GM12878 (cell line): ENCODE measurements around the gene AIFM3. TPM values are rescaled to one million over a fixed set of nuclear protein-coding genes. Genes with fewer than 3 reads are reported as not detected.
"Not testable (repeated sequence)": the region's sequence is repeated elsewhere in the genome, so short reads cannot be mapped to it uniquely, and the experiment has no call there.

Experiments used
- ATAC-seq: fragments of 200-7000 bp; cut with Tn5 transposase; 3 replicates; pipeline ENCODE4 v1.9.1; 2020; ENCODE audit warnings: mild to moderate bottlenecking, moderate library complexity
- BruUV-seq: library from RNA; stranded (reverse); fragments of 400-500 nt; replicated peaks from 2 replicates; lab custom pipeline; 2021; lab: Mats Ljungman, UMichigan
- CTCF ChIA-PET: fragments of 300-600 bp; sonication (Branson Sonifier 250); formaldehyde crosslinking; extraction: SDS; loops from one replicate; lab custom pipeline; 2021; ENCODE audit warnings: inconsistent platforms; lab: Yijun Ruan, JAX
- POLR2A ChIA-PET: fragments of 350-600 bp; formaldehyde crosslinking; extraction: SDS; loops from one replicate; lab custom pipeline; 2021; ENCODE audit warnings: inconsistent platforms; lab: Charles Lee
- RAD21 ChIA-PET: fragments of 300-600 bp; sonication (Branson Sonifier 250); formaldehyde crosslinking; loops from one replicate; lab custom pipeline; 2023; ENCODE audit warnings: antibody characterized with exemption; ENCODE audit not compliant: unreplicated experiment; lab: Charles Lee
- SMC1A ChIA-PET: fragments of 300-600 bp; sonication (Branson Sonifier 250); formaldehyde crosslinking; loops from one replicate; lab custom pipeline; 2023; ENCODE audit not compliant: unreplicated experiment, uncharacterized antibody; lab: Charles Lee
- DNase-seq: peaks from one replicate; pipeline ENCODE4 v3.0.0-alpha.2; 2011; ENCODE audit warnings: low read depth, low spot score
- FAIRE-seq: peaks from 3 replicates; lab custom pipeline; 2011; peaks lifted over from hg19 to GRCh38; lab: Jason Lieb, UNC
- H2AFZ ChIP-seq: 2 replicates; pipeline ENCODE4 v1.6.0; 2011; ENCODE audit warnings: low read depth, low read length, control low read depth; ENCODE audit not compliant: control insufficient read depth
- H3K27ac ChIP-seq: 2 replicates; pipeline ENCODE4 v1.5.1; 2011; ENCODE audit warnings: control low read depth; ENCODE audit not compliant: control insufficient read depth, insufficient read depth
- H3K27me3 ChIP-seq, 2 experiments: replicated peaks in 1 of 2; 2 replicates each; pipeline versions ENCODE4 v1.6.0 to v1.6.1; 2011; ENCODE audit warnings: low read length in 1 of 2; ENCODE audit not compliant: control insufficient read depth in 2 of 2, insufficient read depth in 2 of 2
- H3K36me3 ChIP-seq, 2 experiments: 2 replicates each; pipeline ENCODE4 v1.5.1; 2011; ENCODE audit warnings: low read length in 1 of 2; ENCODE audit not compliant: control insufficient read depth in 2 of 2, insufficient read depth in 2 of 2
- H3K4me1 ChIP-seq: 2 replicates; pipeline ENCODE4 v1.6.1; 2011; ENCODE audit warnings: mild to moderate bottlenecking, low read length, moderate library complexity, mixed read lengths; ENCODE audit not compliant: control insufficient read depth, insufficient read depth
- H3K4me2 ChIP-seq: 2 replicates; pipeline ENCODE4 v1.6.0; 2011; ENCODE audit warnings: control low read depth; ENCODE audit not compliant: control insufficient read depth, insufficient read depth
- H3K4me3 ChIP-seq: fragments of 200-600 bp; sonication (generic); 2 replicates; pipeline ENCODE4 v1.5.1; 2016
- H3K79me2 ChIP-seq: 2 replicates; pipeline ENCODE4 v1.6.0; 2011; ENCODE audit warnings: low read length; ENCODE audit not compliant: control insufficient read depth, insufficient read depth
- H3K9ac ChIP-seq: 2 replicates; pipeline ENCODE4 v1.8.0; 2011; ENCODE audit warnings: low read length, control low read depth, mixed read lengths; ENCODE audit not compliant: control insufficient read depth, insufficient read depth
- H3K9me3 ChIP-seq: replicated peaks from 3 replicates; pipeline ENCODE4 v1.5.1; 2011; ENCODE audit warnings: mild to moderate bottlenecking, low read length; ENCODE audit not compliant: control insufficient read depth, insufficient read depth
- H4K20me1 ChIP-seq: 2 replicates; pipeline ENCODE4 v1.6.0; 2011; ENCODE audit not compliant: control insufficient read depth, insufficient read depth
- CHD4 ChIP-seq: fragments of 200-600 bp; sonication (generic); IDR thresholded peaks from 2 replicates; pipeline ENCODE4 v1.6.1; 2016; ENCODE audit warnings: mild to moderate bottlenecking
- FOXK2 ChIP-seq: fragments of 450-650 bp; IDR thresholded peaks from 2 replicates; pipeline ENCODE4 v1.6.1; 2017; ENCODE audit warnings: mild to moderate bottlenecking, moderate library complexity
- FOXM1 ChIP-seq: IDR thresholded peaks from 2 replicates; pipeline ENCODE4 v1.6.1; 2012; ENCODE audit warnings: low read depth, mild to moderate bottlenecking, inconsistent platforms, low read length, moderate library complexity
- IRF3 ChIP-seq: fragments of 450-650 bp; IDR thresholded peaks from 2 replicates; pipeline ENCODE4 v1.6.1; 2014; ENCODE audit warnings: mild to moderate bottlenecking
- JUND ChIP-seq: IDR thresholded peaks from 2 replicates; pipeline ENCODE4 v1.6.1; 2012; ENCODE audit warnings: low read depth, mild to moderate bottlenecking, low read length, improper control_type of control experiment, moderate library complexity
- MEF2B ChIP-seq: fragments of 450-650 bp; IDR thresholded peaks from 2 replicates; pipeline ENCODE4 v1.6.1; 2018; ENCODE audit warnings: mild to moderate bottlenecking, moderate library complexity; ENCODE audit not compliant: partially characterized antibody, poor library complexity, severe bottlenecking
- NFYB ChIP-seq: IDR thresholded peaks from 2 replicates; pipeline ENCODE4 v1.6.1; 2011; ENCODE audit warnings: low read depth, mild to moderate bottlenecking, low read length, improper control_type of control experiment, moderate library complexity; ENCODE audit not compliant: insufficient read depth
- PAX8 ChIP-seq: fragments of 450-650 bp; IDR thresholded peaks from 2 replicates; pipeline ENCODE4 v1.6.1; 2017; ENCODE audit warnings: mild to moderate bottlenecking, moderate library complexity
- RBBP5 ChIP-seq: fragments of 200-600 bp; sonication (generic); conservative IDR thresholded peaks from 2 replicates; pipeline ENCODE4 v1.6.1; 2016
- STAT1 ChIP-seq: fragments of 450-650 bp; conservative IDR thresholded peaks from 2 replicates; pipeline ENCODE4 v1.6.1; 2014; ENCODE audit warnings: antibody characterized with exemption, mild to moderate bottlenecking
- TARDBP ChIP-seq: IDR thresholded peaks from 2 replicates; pipeline ENCODE4 v1.6.1; 2016; ENCODE audit warnings: borderline replicate concordance
- TCF3 ChIP-seq: IDR thresholded peaks from 2 replicates; pipeline ENCODE4 v1.6.1; 2012; ENCODE audit warnings: low read depth, mild to moderate bottlenecking, low read length, borderline replicate concordance; ENCODE audit not compliant: insufficient read depth
- ZBED1 ChIP-seq: IDR thresholded peaks from 2 replicates; pipeline ENCODE4 v1.6.1; 2016; ENCODE audit warnings: borderline replicate concordance
- WGBS: methylation state at CpG from one replicate; pipeline ENCODE4 v1.1.6; 2016; ENCODE audit warnings: low lambda C conversion rate; ENCODE audit not compliant: insufficient replicate concordance, insufficient coverage; ENCODE audit errors: missing lambda C conversion rate; 5-methylcytosine and 5-hydroxymethylcytosine counted together
- in situ Hi-C: fragments of 300-500 bp; cut with MboI; formaldehyde crosslinking; loops from 9 replicates; pipeline ENCODE4 v1.14.3; 2018; ENCODE audit warnings: mixed read lengths
- intact Hi-C: fragments of 100-400 bp; cut with micrococcal nuclease; formaldehyde crosslinking; loops from one replicate; pipeline ENCODE4 v1.14.2; 2022; ENCODE audit not compliant: unreplicated experiment
- polyA plus RNA-seq, 11 experiments: library from polyadenylated mRNA; depleted of rRNA in 4 of 11; unstranded in 6 of 11; stranded (reverse) in 5 of 11; fragments of >200 nt; fragmentation: Nextera tagmentation in 4 of 11; fragmentation: Illumina TruSeq in 1 of 11; extraction: Ambion mirVana in 4 of 11; extraction: Trizol in 1 of 11; gene quantifications; 1 replicate in 1 of 11; 2 replicates in 10 of 11; pipeline versions ENCODE4 v1.2.1 to v1.2.3, GENCODE V29; 2011 to 2016; ENCODE audit warnings: inconsistent platforms in 2 of 11, missing spikeins in 2 of 11, low read depth in 1 of 11
- total RNA-seq, 4 experiments: library from RNA; depleted of rRNA in 3 of 4; stranded (reverse); fragments of >200 nt in 3 of 4; fragmentation: Illumina TruSeq in 1 of 4; extraction: Trizol in 1 of 4; gene quantifications; 2 replicates each; pipeline versions ENCODE4 v1.2.1 to v1.2.3, GENCODE V29; 2013 to 2021

AIFM3 gene
- total and polyA plus RNA-seq, 10 of the 15 experiments (the other 5 are each of a cell fraction or from before 2014, with no cell fraction given), result 0.06 to 0.34 (median 0.21) TPM; not detected in 6

- TF ChIP-seq FOXM1 (no peak), CHD4 (no peak)
- TF ChIP-seq, all 136 proteins: peak for 0
Observed at GRCh38 chr22:20930004-20930403, 37.1 kb upstream of the AIFM3 start (continued).

- POLR2A ChIA-PET, result interaction anchor here (0.9 kb wide), 1 partner anchor 8 kb away, joined by 3 read pairs; no protein-coding TSS in a partner anchor
Observed at GRCh38 chr22:20930435-20930834, 36.6 kb upstream of the AIFM3 start.

GRCh38 chr22:20931126-20931654, 35.9 kb upstream of the AIFM3 start:
- ATAC-seq (no peak), FAIRE-seq (no peak), DNase-seq (no peak)
- WGBS, result 61% methylated on average over 4 of the region's 4 CpGs
- H3K27me3 ChIP-seq, result no peaks in the 10 kb centered on the region
- CTCF ChIA-PET, result interaction anchor here (0.9 kb wide), 1 partner anchor 11 kb away, joined by 3 read pairs; no protein-coding TSS in a partner anchor
- no peak overlapping the region for H3K4me2 ChIP-seq
- H3K4me1 ChIP-seq, result peaks cover 3% of the 10 kb centered on the region
- no peaks in the 10 kb centered on the region; the same call in 2 of the 3 replicates for H3K9me3 ChIP-seq
- intact Hi-C loops (no loop called here), in situ Hi-C loops (no loop called here)
- TF ChIP-seq MEF2B (no peak), PAX8 (no peak), TARDBP (no peak), STAT1 (no peak), TCF3 (no peak), JUND (no peak), IRF3 (no peak), RBBP5 (no peak), ZBED1 (no peak), NFYB (no peak), FOXK2 (no peak)
- H3K27ac ChIP-seq, result no peak overlapping the region
- POLR2A ChIA-PET, result interaction anchor here (0.9 kb wide), 1 partner anchor 9 kb away, joined by 3 read pairs; no protein-coding TSS in a partner anchor
- no TSS peak for BruUV-seq
- SMC1A ChIA-PET, result no interaction called here
- no peak overlapping the region for H2AFZ ChIP-seq
- RAD21 ChIA-PET, result no interaction called here
- H3K9ac ChIP-seq, result no peak overlapping the region
- peaks cover 3% of the 10 kb centered on the region for H4K20me1 ChIP-seq
- no peak overlapping the region for H3K4me3 ChIP-seq
- H3K79me2 ChIP-seq, result peaks cover 77% of the 10 kb centered on the region
- peaks cover 7 to 16% of the 10 kb centered on the region in 2 experiments; a peak in 3 of 4 replicates for H3K36me3 ChIP-seq

More at GRCh38 chr22:20930435-20930834, 36.6 kb upstream of the AIFM3 start:
- H3K4me3 ChIP-seq, in situ Hi-C loops, H2AFZ ChIP-seq, H4K20me1 ChIP-seq, H3K27me3 ChIP-seq, ATAC-seq, SMC1A ChIA-PET, DNase-seq, H3K27ac ChIP-seq, intact Hi-C loops, RAD21 ChIA-PET, FAIRE-seq, BruUV-seq, H3K4me1 ChIP-seq, H3K4me2 ChIP-seq, H3K9ac ChIP-seq, H3K9me3 ChIP-seq, CTCF ChIA-PET: not testable (repeated sequence)
- peaks cover 80% of the 10 kb centered on the region for H3K79me2 ChIP-seq
- WGBS, result 95% methylated on average over 11 of the region's 12 CpGs
- peaks cover 4 to 11% of the 10 kb centered on the region in 2 experiments; a peak in 3 of 4 replicates for H3K36me3 ChIP-seq
